MCF 10A (cell line): Measurements from ENCODE around the gene MAPRE3. TPM values are rescaled to one million over a fixed set of nuclear protein-coding genes. Genes with fewer than 3 reads are reported as not detected.

Experiments used
- BruUV-seq: library from RNA; stranded (reverse); fragments of 400-500 nt; replicated peaks from 2 replicates; lab custom pipeline; 2021; lab: Mats Ljungman, UMichigan
- CTCF ChIA-PET: fragments of 300-600 bp; sonication (Branson Sonifier 250); formaldehyde crosslinking; extraction: SDS; loops from one replicate; lab custom pipeline; 2021; ENCODE audit warnings: antibody characterized with exemption, inconsistent platforms; lab: Yijun Ruan, JAX
- POLR2A ChIA-PET: fragments of 300-600, 350-650 bp; sonication (Branson Sonifier 250); formaldehyde crosslinking; extraction: SDS; loops from one replicate; lab custom pipeline; 2020; ENCODE audit warnings: antibody characterized with exemption, inconsistent platforms; lab: Yijun Ruan, JAX
- DNase-seq: peaks from one replicate; pipeline ENCODE4 v3.0.0-alpha.2; 2018; ENCODE audit not compliant: unreplicated experiment
- H3K27ac Mint-ChIP-seq: one replicate; pipeline ENCODE4 v1.8.0; 2022; ENCODE audit warnings: mild to moderate bottlenecking, low read depth, mixed read lengths; ENCODE audit not compliant: unreplicated experiment
- H3K27me3 Mint-ChIP-seq: one replicate; pipeline ENCODE4 v1.8.0; 2022; ENCODE audit warnings: mixed read lengths; ENCODE audit not compliant: insufficient read depth, unreplicated experiment
- H3K36me3 Mint-ChIP-seq: one replicate; pipeline ENCODE4 v1.8.0; 2022; ENCODE audit warnings: mild to moderate bottlenecking, moderate library complexity, mixed read lengths; ENCODE audit not compliant: insufficient read depth, unreplicated experiment
- H3K4me1 Mint-ChIP-seq: one replicate; pipeline ENCODE4 v1.8.0; 2022; ENCODE audit warnings: mixed read lengths; ENCODE audit not compliant: insufficient read depth, unreplicated experiment
- H3K4me3 Mint-ChIP-seq: one replicate; pipeline ENCODE4 v1.8.0; 2022; ENCODE audit warnings: mild to moderate bottlenecking, moderate library complexity, mixed read lengths; ENCODE audit not compliant: unreplicated experiment
- H3K9me3 Mint-ChIP-seq: one replicate; pipeline ENCODE4 v1.8.0; 2022; ENCODE audit warnings: mixed read lengths; ENCODE audit not compliant: unreplicated experiment
- intact Hi-C: fragments of 100-400 bp; cut with micrococcal nuclease; formaldehyde crosslinking; loops from 2 replicates; pipeline ENCODE4 v1.14.1; 2022
- total RNA-seq: library from RNA; stranded (reverse); gene quantifications from 2 replicates; pipeline ENCODE4 v1.2.3, GENCODE V29; 2022
- TF ChIP-seq, protein P1 (sequence below): fragments of 200-600 bp; IDR thresholded peaks from one replicate; pipeline ENCODE4 v1.8.0; 2022; ENCODE audit warnings: antibody characterized with exemption, mild to moderate bottlenecking; ENCODE audit not compliant: unreplicated experiment

Gene MAPRE3
- total RNA-seq, 1 experiment from 2014 or later = 18.0 TPM

DNA sequence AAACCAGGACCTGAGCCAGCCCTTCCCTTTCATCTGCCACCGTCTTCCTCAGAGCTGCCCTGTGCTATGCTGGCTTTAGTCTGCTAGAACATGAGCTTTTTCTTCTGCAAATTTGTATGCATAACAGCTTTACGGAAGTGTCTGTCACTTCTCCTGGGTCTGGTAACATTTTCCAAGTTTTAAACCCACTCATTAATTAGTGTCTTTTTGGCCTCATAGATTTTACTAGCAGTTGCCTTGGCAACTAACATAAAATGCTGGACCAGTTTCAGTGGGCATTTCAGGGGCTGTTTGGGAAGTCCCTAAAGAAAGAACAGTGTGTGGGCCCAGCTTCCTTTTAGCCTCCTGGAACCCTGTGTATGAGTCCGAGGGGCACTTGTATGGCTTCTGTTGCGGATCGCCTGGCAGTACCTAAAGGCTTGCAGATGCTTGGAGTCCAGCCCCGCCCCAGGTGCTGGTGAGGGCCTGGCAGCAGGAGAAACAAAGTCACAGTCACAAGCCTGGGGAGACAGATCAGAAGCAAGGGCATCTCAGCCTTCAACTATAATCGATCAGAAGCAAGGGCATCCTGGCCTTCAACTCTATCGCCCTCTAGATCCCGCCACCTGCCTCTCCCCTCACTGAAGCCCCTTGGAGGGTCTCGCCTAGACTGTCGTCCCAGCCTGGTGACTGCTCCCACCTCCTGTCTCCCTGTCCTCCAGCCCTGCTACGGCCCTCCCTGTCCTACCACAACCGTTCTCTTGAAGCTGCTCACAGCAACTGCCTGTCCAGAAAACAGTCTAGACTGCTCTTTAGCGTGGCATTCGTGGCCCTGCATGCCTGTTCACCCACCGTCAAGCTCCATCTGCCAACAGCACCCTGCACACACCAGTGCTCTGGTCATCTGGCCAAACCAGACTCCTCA, 36.8 kb upstream of the MAPRE3 start:
- POLR2A ChIA-PET = interaction anchor here (0.5 kb wide), 1 partner anchor 537 kb away, joined by 4 read pairs; no protein-coding TSS in a partner anchor
- intact Hi-C loops = no loop called here
- Mint-ChIP-seq H3K27me3 (peaks cover 45% of the 10 kb centered on the region), H3K4me3 (no peak overlapping the region), H3K36me3 (no peaks in the 10 kb centered on the region), H3K4me1 (no peaks in the 10 kb centered on the region), H3K27ac (no peak overlapping the region), H3K9me3 (no peaks in the 10 kb centered on the region)
- TF ChIP-seq, protein P1, sequence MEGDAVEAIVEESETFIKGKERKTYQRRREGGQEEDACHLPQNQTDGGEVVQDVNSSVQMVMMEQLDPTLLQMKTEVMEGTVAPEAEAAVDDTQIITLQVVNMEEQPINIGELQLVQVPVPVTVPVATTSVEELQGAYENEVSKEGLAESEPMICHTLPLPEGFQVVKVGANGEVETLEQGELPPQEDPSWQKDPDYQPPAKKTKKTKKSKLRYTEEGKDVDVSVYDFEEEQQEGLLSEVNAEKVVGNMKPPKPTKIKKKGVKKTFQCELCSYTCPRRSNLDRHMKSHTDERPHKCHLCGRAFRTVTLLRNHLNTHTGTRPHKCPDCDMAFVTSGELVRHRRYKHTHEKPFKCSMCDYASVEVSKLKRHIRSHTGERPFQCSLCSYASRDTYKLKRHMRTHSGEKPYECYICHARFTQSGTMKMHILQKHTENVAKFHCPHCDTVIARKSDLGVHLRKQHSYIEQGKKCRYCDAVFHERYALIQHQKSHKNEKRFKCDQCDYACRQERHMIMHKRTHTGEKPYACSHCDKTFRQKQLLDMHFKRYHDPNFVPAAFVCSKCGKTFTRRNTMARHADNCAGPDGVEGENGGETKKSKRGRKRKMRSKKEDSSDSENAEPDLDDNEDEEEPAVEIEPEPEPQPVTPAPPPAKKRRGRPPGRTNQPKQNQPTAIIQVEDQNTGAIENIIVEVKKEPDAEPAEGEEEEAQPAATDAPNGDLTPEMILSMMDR = no peak
- no peak for DNase-seq
- CTCF ChIA-PET = interaction anchor here (0.5 to 1.6 kb wide), 3 partner anchors 9 to 89 kb away, joined by 3 to 4 read pairs (median 3); no protein-coding TSS in a partner anchor
- BruUV-seq = no TSS peak

DNA sequence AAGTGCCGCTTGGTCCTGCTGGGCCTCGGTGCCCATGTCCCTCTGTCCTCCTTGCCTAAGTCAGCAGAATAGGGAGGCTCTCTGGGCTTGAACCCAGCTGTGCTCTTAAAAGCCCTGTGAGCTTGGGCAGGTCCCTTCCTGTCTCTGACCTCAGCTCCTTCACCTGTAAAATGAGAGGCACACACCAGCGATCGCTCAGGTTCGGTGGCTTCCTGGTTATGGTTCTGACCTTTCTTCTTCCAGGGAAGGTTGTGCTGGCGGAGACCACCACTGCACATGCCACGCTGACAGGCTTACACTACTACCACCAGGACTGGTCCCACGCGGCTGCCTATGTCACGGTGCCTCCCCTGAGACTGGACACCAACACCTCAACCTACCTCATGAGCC, 36.1 kb upstream of the MAPRE3 start:
- Mint-ChIP-seq H3K9me3 (no peaks in the 10 kb centered on the region), H3K4me3 (no peak overlapping the region), H3K36me3 (no peaks in the 10 kb centered on the region), H3K27ac (no peak overlapping the region), H3K4me1 (no peaks in the 10 kb centered on the region), H3K27me3 (peaks cover 45% of the 10 kb centered on the region)
- CTCF ChIA-PET = interaction anchor here (0.5 to 1.6 kb wide), 3 partner anchors 9 to 90 kb away, joined by 3 to 4 read pairs (median 3); no protein-coding TSS in a partner anchor
- no peak for DNase-seq
- POLR2A ChIA-PET = no interaction called here
- BruUV-seq = no TSS peak
- intact Hi-C loops = no loop called here
- TF ChIP-seq, protein P1 = no peak

DNA sequence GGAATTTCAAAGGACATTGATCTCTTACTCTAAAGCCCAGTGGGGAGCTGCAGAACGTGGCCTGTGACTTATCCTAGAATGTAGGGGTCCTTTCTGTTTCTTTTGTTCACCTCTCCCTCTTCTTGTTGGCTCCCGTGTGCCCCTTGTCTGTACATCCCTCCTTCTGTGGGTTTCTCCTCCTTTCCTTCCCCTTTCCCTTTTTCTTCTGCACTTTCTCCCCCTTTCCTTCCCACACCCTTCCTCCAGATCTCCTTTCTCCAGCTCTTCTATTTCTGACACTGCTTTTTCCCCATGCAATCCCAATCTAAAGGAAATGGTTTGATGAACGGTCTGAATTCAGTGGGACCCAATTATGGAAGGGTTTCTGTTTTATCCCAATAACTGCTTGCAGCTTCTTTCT, 35.5 kb upstream of the MAPRE3 start:
- ChIA-PET POLR2A (no interaction called here), CTCF (interaction anchor here (1.1 to 1.6 kb wide), 3 partner anchors 8 to 89 kb away, joined by 3 to 5 read pairs (median 4); no protein-coding TSS in a partner anchor)
- no peak for DNase-seq
- H3K9me3 Mint-ChIP-seq = no peaks in the 10 kb centered on the region
- intact Hi-C loops = no loop called here
- no peak overlapping the region for H3K4me3 Mint-ChIP-seq
- no peak overlapping the region for H3K27ac Mint-ChIP-seq
- H3K36me3 Mint-ChIP-seq = no peaks in the 10 kb centered on the region
- peaks cover 45% of the 10 kb centered on the region for H3K27me3 Mint-ChIP-seq
- TF ChIP-seq, protein P1 = no peak
- H3K4me1 Mint-ChIP-seq = no peaks in the 10 kb centered on the region
- no TSS peak for BruUV-seq

DNA sequence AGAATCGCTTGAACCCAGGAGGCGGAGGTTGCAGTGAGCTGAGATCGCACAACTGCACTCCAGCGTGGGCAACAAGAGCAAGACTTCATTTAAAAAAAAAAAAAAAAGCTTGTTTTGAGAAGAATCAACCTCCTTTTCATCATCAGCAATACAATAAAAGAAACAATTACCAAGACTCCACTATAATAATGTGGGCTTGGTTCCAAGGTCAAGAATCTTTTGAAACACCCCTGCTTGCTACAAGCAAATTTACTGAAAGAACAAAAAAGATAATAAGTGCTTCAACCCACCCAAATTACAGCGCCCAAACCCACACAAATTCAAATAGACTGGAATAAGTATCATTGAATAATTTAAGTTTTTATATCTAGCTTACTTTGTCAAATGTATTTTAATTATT, 33.6 kb upstream of the MAPRE3 start:
- ChIA-PET CTCF (interaction anchor here (0.6 to 0.9 kb wide), 2 partner anchors 14 to 1434 kb away, joined by 4 to 6 read pairs; no protein-coding TSS in a partner anchor), POLR2A (no interaction called here)
- H3K4me3 Mint-ChIP-seq = no peak overlapping the region
- H3K36me3 Mint-ChIP-seq = no peaks in the 10 kb centered on the region
- no peak overlapping the region for H3K27ac Mint-ChIP-seq
- H3K4me1 Mint-ChIP-seq = peaks cover 7% of the 10 kb centered on the region
- intact Hi-C loops = no loop called here
- no peaks in the 10 kb centered on the region for H3K9me3 Mint-ChIP-seq
- peaks cover 43% of the 10 kb centered on the region for H3K27me3 Mint-ChIP-seq
- TF ChIP-seq, protein P1 = no peak
- no peak for DNase-seq
- BruUV-seq = no TSS peak
